Right cardiac atrium (tissue), 5 donors: ENCODE data around the gene BRCA2. TPM values are rescaled to one million over a fixed set of nuclear protein-coding genes. Genes with fewer than 3 reads are reported as not detected.

ENCODE experiments used
- ATAC-seq, 2 donors: fragments of 200-7000 bp; cut with Tn5 transposase; one replicate each; pipeline versions ENCODE4 v1.8.0 to v1.9.1; 2020; ENCODE audit warnings: moderate library complexity in 2 of 2, mild to moderate bottlenecking in 1 of 2
- DNase-seq, 3 donors: peaks; one replicate each; pipeline ENCODE4 v3.0.0-alpha.2; 2020
- H3K27ac ChIP-seq: one replicate; pipeline ENCODE4 v1.5.1; 2013; ENCODE audit warnings: mild to moderate bottlenecking, low read length, control low read depth, moderate library complexity
- H3K27me3 ChIP-seq: one replicate; pipeline ENCODE4 v1.6.1; 2013; ENCODE audit not compliant: control insufficient read depth, insufficient read depth
- H3K4me1 ChIP-seq: one replicate; pipeline ENCODE4 v1.6.1; 2013; ENCODE audit warnings: low read length; ENCODE audit not compliant: control insufficient read depth, insufficient read depth
- H3K4me3 ChIP-seq: one replicate; pipeline ENCODE4 v1.5.1; 2013; ENCODE audit warnings: low read length, control low read depth
- H3K9me3 ChIP-seq: one replicate; pipeline ENCODE4 v1.6.1; 2013; ENCODE audit warnings: low read length; ENCODE audit not compliant: control insufficient read depth
- WGBS: extraction: QIAGEN DNeasy Blood & Tissue Kit; methylation state at CpG from one replicate; pipeline ENCODE4 v1.1.7; 2013; 5-methylcytosine and 5-hydroxymethylcytosine counted together
- intact Hi-C, 4 donors: fragments of 100-400 bp; cut with DNase I; formaldehyde crosslinking; loops; one replicate each; pipeline versions ENCODE4 v1.11.0 to v1.14.0; 2022 to 2023
- polyA plus RNA-seq: library from polyadenylated mRNA; stranded (reverse); fragments of 200-250 nt; gene quantifications from one replicate; pipeline ENCODE4 v1.2.3, GENCODE V29; 2013
- total RNA-seq, 4 donors: library from RNA; stranded (reverse); fragmentation: NEBNext Ultra II Directional; extraction: Animal tissue kit (Norgen Biotek cat#: 25700); gene quantifications; one replicate each; pipeline ENCODE4 v1.2.1, GENCODE V29; 2021
- donor health status: healthy with polysubstance abuse.
- donor health status: DM: no; HTN: yes; CAD: no.
- donor health status: DM: no; HTN: no; CAD: no.
- donor health status: DM: no; HTN: yes; CAD: no; lungs with severe emphysema.
- donor health status: DM: yes; HTN: yes; CAD: no.

BRCA2 gene
- total and polyA plus RNA-seq, 5 donors: 0.07 to 1.2 (median 1.0) TPM

DNA sequence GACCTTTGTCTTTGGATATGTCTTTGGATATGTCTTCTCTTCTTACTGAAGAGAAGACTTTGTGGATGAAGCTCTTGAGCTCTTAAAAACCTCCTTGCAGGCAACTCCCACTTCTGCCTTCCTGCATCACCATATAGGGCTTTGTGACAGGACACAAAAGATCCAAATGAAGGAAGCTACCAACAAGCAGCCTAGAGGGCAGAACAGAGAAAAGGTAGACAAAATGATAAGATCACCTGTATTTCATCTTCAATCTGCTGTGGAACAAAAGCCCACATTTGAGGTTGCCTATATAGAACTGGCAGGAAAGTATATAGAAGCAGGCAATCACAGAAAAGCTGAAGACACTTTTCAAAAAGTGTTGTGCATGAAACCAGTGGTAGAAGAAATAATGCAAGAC, 70.1 kb downstream of the BRCA2 start:
- no peak overlapping the region for H3K27ac ChIP-seq
- no peaks in the 10 kb centered on the region for H3K27me3 ChIP-seq
- no peaks in the 10 kb centered on the region for H3K9me3 ChIP-seq
- H3K4me1 ChIP-seq: no peaks in the 10 kb centered on the region
- intact Hi-C loops: loop anchor here in 1 of 4 donors (10.0 kb wide), 1 partner anchor 189 kb away; no protein-coding TSS in a partner anchor
- ATAC-seq: no peak
- DNase-seq: no peak
- no peak overlapping the region for H3K4me3 ChIP-seq

- Histone ChIP-seq H3K27me3 (no peaks in the 10 kb centered on the region), H3K4me1 (no peaks in the 10 kb centered on the region), H3K27ac (no peak overlapping the region), H3K4me3 (no peak overlapping the region), H3K9me3 (no peaks in the 10 kb centered on the region)
- DNase-seq (no peak), ATAC-seq (no peak)
- intact Hi-C loops: no loop called here
- 75% methylated on average over 4 of the region's 4 CpGs for WGBS
These were observed 74.7 kb downstream of the BRCA2 start for GRCh38 chr13:32390048-32390447.

GRCh38 chr13:32390484-32390883, 75.2 kb downstream of the BRCA2 start:
- 86% methylated on average over 1 of the region's 1 CpG for WGBS
- no peak overlapping the region for H3K4me3 ChIP-seq
- no peak for ATAC-seq
- H3K4me1 ChIP-seq: no peaks in the 10 kb centered on the region
- intact Hi-C loops: no loop called here
- H3K27me3 ChIP-seq: no peaks in the 10 kb centered on the region
- H3K27ac ChIP-seq: no peak overlapping the region
- H3K9me3 ChIP-seq: no peaks in the 10 kb centered on the region
- DNase-seq: no peak

DNA sequence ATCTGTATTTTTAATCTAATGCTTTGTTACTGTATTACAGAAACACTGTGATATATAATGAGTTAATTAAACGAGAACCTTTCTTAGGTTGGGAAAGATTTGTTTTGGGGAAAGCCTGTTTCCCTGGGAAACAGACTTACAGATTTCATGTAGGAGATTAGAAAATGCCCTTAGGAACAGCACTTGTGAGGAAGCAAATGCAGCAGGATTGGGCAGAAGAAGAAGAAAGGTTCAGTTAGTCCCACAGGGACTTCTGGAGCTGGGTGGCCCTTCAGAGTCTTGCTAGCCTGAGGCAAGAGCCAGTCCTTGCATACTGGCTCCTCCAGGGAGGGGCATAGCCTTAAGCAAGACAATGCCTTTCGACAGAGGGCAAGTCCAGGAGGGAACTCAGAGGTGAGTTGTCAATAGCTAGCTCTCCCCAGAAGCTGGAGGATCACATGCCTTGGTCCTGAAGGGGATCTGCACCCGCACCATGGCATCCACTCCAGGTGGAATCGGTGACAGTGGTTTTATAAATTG, 75.9 kb downstream of the BRCA2 start:
- Histone ChIP-seq H3K27ac (no peak overlapping the region), H3K4me3 (no peak overlapping the region), H3K9me3 (no peaks in the 10 kb centered on the region), H3K4me1 (no peaks in the 10 kb centered on the region), H3K27me3 (no peaks in the 10 kb centered on the region)
- intact Hi-C loops: no loop called here
- DNase-seq: no peak
- ATAC-seq: no peak
- 71% methylated on average over 4 of the region's 4 CpGs for WGBS

DNA sequence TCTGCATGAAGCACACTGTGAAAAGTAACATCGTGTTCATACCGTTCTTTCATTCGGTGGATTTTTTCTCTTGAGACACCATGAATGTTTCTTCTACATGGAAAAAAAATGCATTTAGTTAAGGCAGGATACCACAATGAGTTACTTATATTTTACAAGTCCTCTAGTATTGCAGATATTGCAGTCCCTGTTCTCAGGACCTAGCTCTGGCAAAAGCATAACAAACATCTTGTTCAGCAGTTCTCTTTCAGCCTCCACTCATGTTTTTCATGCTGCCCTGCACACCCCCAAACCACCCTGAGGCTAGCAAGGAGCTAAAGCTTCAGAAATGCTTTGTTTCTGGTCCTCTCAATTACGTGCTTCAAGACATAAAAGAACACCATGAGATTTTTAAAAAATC, 87.8 kb downstream of the BRCA2 start:
- intact Hi-C loops: no loop called here
- H3K9me3 ChIP-seq: no peaks in the 10 kb centered on the region
- ATAC-seq: no peak
- no peak overlapping the region for H3K4me3 ChIP-seq
- WGBS: 88% methylated on average over 4 of the region's 4 CpGs
- H3K27ac ChIP-seq: no peak overlapping the region
- no peaks in the 10 kb centered on the region for H3K4me1 ChIP-seq
- H3K27me3 ChIP-seq: no peaks in the 10 kb centered on the region
- no peak for DNase-seq

- Histone ChIP-seq H3K27me3 (no peaks in the 10 kb centered on the region), H3K27ac (no peak overlapping the region), H3K4me1 (no peaks in the 10 kb centered on the region), H3K4me3 (no peak overlapping the region), H3K9me3 (no peaks in the 10 kb centered on the region)
- ATAC-seq: no peak
- 98% methylated on average over 6 of the region's 6 CpGs for WGBS
- no peak for DNase-seq
- intact Hi-C loops: no loop called here
These were observed 92.5 kb downstream of the BRCA2 start for GRCh38 chr13:32407854-32408253.

- intact Hi-C loops: no loop called here
- no peak for ATAC-seq
- WGBS: 85% methylated on average over 9 of the region's 9 CpGs
- no peak overlapping the region for H3K27ac ChIP-seq
- H3K4me1 ChIP-seq: no peaks in the 10 kb centered on the region
- no peaks in the 10 kb centered on the region for H3K27me3 ChIP-seq
- no peak overlapping the region for H3K4me3 ChIP-seq
- H3K9me3 ChIP-seq: no peaks in the 10 kb centered on the region
- no peak for DNase-seq
These were observed 93.1 kb downstream of the BRCA2 start for GRCh38 chr13:32408296-32409000.

DNA sequence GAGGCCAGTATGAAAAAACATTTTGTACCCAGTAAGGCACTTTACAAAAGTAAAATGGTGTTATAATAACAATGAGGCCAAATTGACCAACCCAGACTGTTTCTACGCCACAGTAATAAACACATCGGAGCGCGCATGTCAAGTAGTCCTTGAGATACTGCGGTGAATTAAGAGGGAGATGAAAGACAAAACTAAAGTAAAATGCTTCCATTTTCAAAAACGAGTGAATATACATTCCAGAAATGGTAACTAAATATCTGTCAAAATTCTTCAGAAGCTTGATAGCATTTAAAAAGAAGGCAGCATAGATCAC, 93.6 kb downstream of the BRCA2 start:
- no peak overlapping the region for H3K4me3 ChIP-seq
- intact Hi-C loops: no loop called here
- ATAC-seq: no peak

GRCh38 chr13:32409561-32410421, 94.5 kb downstream of the BRCA2 start:
- DNase-seq (peak; percentile 66 to 81 (median 72)), ATAC-seq (peak; percentile 86 to 92)
- no peak overlapping the region for H3K27ac ChIP-seq
- H3K4me3 ChIP-seq: peak overlapping the region; percentile 13
- H3K9me3 ChIP-seq: no peaks in the 10 kb centered on the region
- no peaks in the 10 kb centered on the region for H3K27me3 ChIP-seq
- no peaks in the 10 kb centered on the region for H3K4me1 ChIP-seq
- intact Hi-C loops: no loop called here
- WGBS: 32% methylated on average over 27 of the region's 27 CpGs

More for the DNA sequence above, 93.6 kb downstream of the BRCA2 start:
- DNase-seq: no peak
- H3K9me3 ChIP-seq: no peaks in the 10 kb centered on the region
- H3K4me1 ChIP-seq: no peaks in the 10 kb centered on the region
- no peak overlapping the region for H3K27ac ChIP-seq
- 89% methylated on average over 6 of the region's 6 CpGs for WGBS
- H3K27me3 ChIP-seq: no peaks in the 10 kb centered on the region

- no peaks in the 10 kb centered on the region for H3K27me3 ChIP-seq
- H3K4me1 ChIP-seq: peaks cover 1% of the 10 kb centered on the region
- no peak for DNase-seq
- H3K27ac ChIP-seq: no peak overlapping the region
- no peak overlapping the region for H3K4me3 ChIP-seq
- intact Hi-C loops: no loop called here
- H3K9me3 ChIP-seq: no peaks in the 10 kb centered on the region
- no peak for ATAC-seq
- WGBS: 97% methylated on average over 3 of the region's 3 CpGs
These were observed 98.0 kb downstream of the BRCA2 start for GRCh38 chr13:32413284-32413683.

GRCh38 chr13:32414580-32414979, 99.3 kb downstream of the BRCA2 start:
- peaks cover 1% of the 10 kb centered on the region for H3K4me1 ChIP-seq
- H3K4me3 ChIP-seq: no peak overlapping the region
- H3K9me3 ChIP-seq: no peaks in the 10 kb centered on the region
- no peak for DNase-seq
- no peak for ATAC-seq
- no peaks in the 10 kb centered on the region for H3K27me3 ChIP-seq
- H3K27ac ChIP-seq: no peak overlapping the region
- WGBS: 89% methylated on average over 2 of the region's 2 CpGs
- intact Hi-C loops: no loop called here
